HUDEP-2 (cell line): ENCODE measurements around the gene BRD4.
"Not testable (repeated sequence)": the region's sequence is repeated elsewhere in the genome, so short reads cannot be mapped to it uniquely, and the experiment has no call there.

Source experiments
- DNase-seq, 76 experiments: peaks; one replicate each; lab custom pipeline; 2025; ENCODE audit not compliant: unreplicated experiment in 76 of 76; lab: John Stamatoyannopoulos, UW

BRD4 gene

GRCh38 chr19:15363048-15363447, 30.7 kb upstream of the BRD4 start:
- DNase-seq, result not testable (repeated sequence)

GRCh38 chr19:15360015-15360414, 27.7 kb upstream of the BRD4 start:
- not testable (repeated sequence) for DNase-seq

GRCh38 chr19:15358918-15359317, 26.6 kb upstream of the BRD4 start:
- DNase-seq, result no peak

GRCh38 chr19:15357906-15358305, 25.6 kb upstream of the BRD4 start:
- DNase-seq, result no peak

GRCh38 chr19:15354566-15355296, 22.4 kb upstream of the BRD4 start:
- no peak for DNase-seq

- DNase-seq, result no peak
Observed at GRCh38 chr19:15353908-15354307, 21.6 kb upstream of the BRD4 start.

- not testable (repeated sequence) for DNase-seq
Observed at GRCh38 chr19:15352535-15352934, 20.2 kb upstream of the BRD4 start.

- DNase-seq, result not testable (repeated sequence)
Observed at GRCh38 chr19:15341328-15341727, 9.0 kb upstream of the BRD4 start.

- DNase-seq, result no peak
Observed at GRCh38 chr19:15340086-15340485, 7.7 kb upstream of the BRD4 start.

GRCh38 chr19:15337202-15337601, 4.9 kb upstream of the BRD4 start:
- no peak for DNase-seq

- DNase-seq, result not testable (repeated sequence)
Observed at GRCh38 chr19:15335992-15336391, 3.7 kb upstream of the BRD4 start.

- peak in 42 of 76 experiments; percentile 13 to 69 (median 40) for DNase-seq
Observed at GRCh38 chr19:15331419-15332310, 674 bp downstream of the BRD4 start.

GRCh38 chr19:15330801-15331418, 1.4 kb downstream of the BRD4 start:
- DNase-seq, result no peak

- no peak for DNase-seq
Observed at GRCh38 chr19:15328312-15328711, 4.0 kb downstream of the BRD4 start.

GRCh38 chr19:15324791-15325519, 7.4 kb downstream of the BRD4 start:
- DNase-seq, result peak in 67 of 76 experiments; percentile 23 to 79 (median 55)

- peak in 62 of 76 experiments; percentile 18 to 79 (median 61) for DNase-seq
Observed at GRCh38 chr19:15323496-15324235, 8.7 kb downstream of the BRD4 start.

- DNase-seq, result no peak
Observed at GRCh38 chr19:15321739-15322138, 10.6 kb downstream of the BRD4 start.

GRCh38 chr19:15320116-15320515, 12.2 kb downstream of the BRD4 start:
- no peak for DNase-seq

GRCh38 chr19:15318241-15318691, 14.1 kb downstream of the BRD4 start:
- DNase-seq, result no peak
